Subcutaneous abdominal adipose tissue (tissue), 5 donors: ENCODE results near the gene KEAP1.

Experiments
- H3K27ac ChIP-seq: one replicate; pipeline ENCODE4 v1.7.0; 2013; ENCODE audit warnings: low read depth, mild to moderate bottlenecking, inconsistent platforms, low read length, moderate library complexity
- H3K27me3 ChIP-seq, 5 donors: one replicate each; pipeline ENCODE4 v1.7.0; 2013; ENCODE audit warnings: low read length in 5 of 5, inconsistent platforms in 1 of 5; ENCODE audit not compliant: control insufficient read depth in 5 of 5, insufficient read depth in 4 of 5
- H3K36me3 ChIP-seq, 5 donors: one replicate each; pipeline ENCODE4 v1.7.0; 2013; ENCODE audit warnings: low read length in 5 of 5; ENCODE audit not compliant: control insufficient read depth in 5 of 5, insufficient read depth in 5 of 5
- H3K4me1 ChIP-seq, 5 donors: one replicate each; pipeline ENCODE4 v1.7.0; 2013; ENCODE audit warnings: low read length in 5 of 5, mild to moderate bottlenecking in 3 of 5, moderate library complexity in 1 of 5; ENCODE audit not compliant: control insufficient read depth in 5 of 5, insufficient read depth in 5 of 5
- H3K4me3 ChIP-seq, 5 donors: one replicate each; pipeline ENCODE4 v1.7.0; 2013; ENCODE audit warnings: low read length in 5 of 5, low read depth in 1 of 5
- H3K9ac ChIP-seq, 5 donors: one replicate each; pipeline ENCODE4 v1.7.0; 2013; ENCODE audit warnings: low read length in 5 of 5, mild to moderate bottlenecking in 4 of 5, moderate library complexity in 3 of 5
- H3K9me3 ChIP-seq, 5 donors: one replicate each; pipeline ENCODE4 v1.7.0; 2013; ENCODE audit warnings: low read length in 5 of 5; ENCODE audit not compliant: control insufficient read depth in 5 of 5
- donor health status: healthy.
- donor health status: healthy.
- donor health status: healthy.
- donor health status: healthy.
- donor health status: healthy.

The KEAP1 gene

GRCh38 chr19:10501971-10502523 lies 1.1 kb downstream of the KEAP1 start:
- peaks cover 4 to 60% (median 48%) of the 10 kb centered on the region in 5 donors for H3K4me1 ChIP-seq
- peaks cover 0 to 17% (median 13%) of the 10 kb centered on the region in 5 donors for H3K36me3 ChIP-seq

GRCh38 chr19:10500247-10500592 lies 2.9 kb downstream of the KEAP1 start:
- no peak overlapping the region for H3K9ac ChIP-seq
- peaks cover 0 to 26% (median 23%) of the 10 kb centered on the region in 5 donors for H3K36me3 ChIP-seq
- H3K4me3 ChIP-seq: no peak overlapping the region
- H3K27ac ChIP-seq: peak overlapping the region; percentile 1
- no peaks in the 10 kb centered on the region for H3K9me3 ChIP-seq
- no peaks in the 10 kb centered on the region for H3K27me3 ChIP-seq
- H3K4me1 ChIP-seq: peaks cover 4 to 55% (median 49%) of the 10 kb centered on the region in 5 donors

More at GRCh38 chr19:10501971-10502523, 1.1 kb downstream of the KEAP1 start:
- peak overlapping the region; percentile 91 for H3K27ac ChIP-seq
- H3K27me3 ChIP-seq: no peaks in the 10 kb centered on the region
- H3K9me3 ChIP-seq: no peaks in the 10 kb centered on the region
- H3K9ac ChIP-seq: peak overlapping the region; percentile 63 to 97 (median 95)
- peak overlapping the region; percentile 67 to 93 (median 85) for H3K4me3 ChIP-seq

GRCh38 chr19:10499550-10500246 lies 3.5 kb downstream of the KEAP1 start:
- Histone ChIP-seq H3K27me3 (no peaks in the 10 kb centered on the region), H3K27ac (peak overlapping the region; percentile 1), H3K36me3 (peaks cover 0 to 32% (median 27%) of the 10 kb centered on the region in 5 donors), H3K4me1 (peaks cover 4 to 55% (median 49%) of the 10 kb centered on the region in 5 donors), H3K9me3 (no peaks in the 10 kb centered on the region), H3K4me3 (no peak overlapping the region), H3K9ac (no peak overlapping the region)

GRCh38 chr19:10497371-10497770 lies 5.8 kb downstream of the KEAP1 start:
- Histone ChIP-seq H3K27me3 (no peaks in the 10 kb centered on the region), H3K9me3 (no peaks in the 10 kb centered on the region), H3K27ac (no peak overlapping the region), H3K9ac (peak overlapping the region in 1 of 5 donors; percentile 30), H3K4me3 (no peak overlapping the region), H3K4me1 (peaks cover 4 to 55% (median 45%) of the 10 kb centered on the region in 5 donors), H3K36me3 (peaks cover 0 to 38% (median 31%) of the 10 kb centered on the region in 5 donors)

GRCh38 chr19:10491472-10492047 lies 11.6 kb downstream of the KEAP1 start:
- H3K9ac ChIP-seq: peak overlapping the region in 1 of 5 donors; percentile 7
- H3K9me3 ChIP-seq: no peaks in the 10 kb centered on the region
- peaks cover 0 to 61% (median 53%) of the 10 kb centered on the region in 5 donors for H3K36me3 ChIP-seq
- no peak overlapping the region for H3K4me3 ChIP-seq
- no peak overlapping the region for H3K27ac ChIP-seq
- H3K4me1 ChIP-seq: peaks cover 1 to 22% (median 18%) of the 10 kb centered on the region in 5 donors
- H3K27me3 ChIP-seq: no peaks in the 10 kb centered on the region

- no peak overlapping the region for H3K27ac ChIP-seq
Measured at GRCh38 chr19:10486551-10486950, 16.6 kb downstream of the KEAP1 start.

GRCh38 chr19:10478903-10479384 lies 24.2 kb downstream of the KEAP1 start:
- H3K9ac ChIP-seq: peak overlapping the region in 4 of 5 donors; percentile 60 to 80 (median 76)
- no peak overlapping the region for H3K27ac ChIP-seq
- H3K4me1 ChIP-seq: peaks cover 0 to 16% (median 15%) of the 10 kb centered on the region in 5 donors
- H3K27me3 ChIP-seq: no peaks in the 10 kb centered on the region
- H3K36me3 ChIP-seq: no peaks in the 10 kb centered on the region
- H3K4me3 ChIP-seq: peak overlapping the region; percentile 67 to 85 (median 71)
- H3K9me3 ChIP-seq: no peaks in the 10 kb centered on the region

More at GRCh38 chr19:10486551-10486950, 16.6 kb downstream of the KEAP1 start:
- Histone ChIP-seq H3K9me3 (no peaks in the 10 kb centered on the region), H3K4me3 (no peak overlapping the region), H3K36me3 (peaks cover 0 to 53% (median 47%) of the 10 kb centered on the region in 5 donors), H3K4me1 (peaks cover 0 to 12% (median 6%) of the 10 kb centered on the region in 5 donors), H3K27me3 (no peaks in the 10 kb centered on the region), H3K9ac (no peak overlapping the region)

- Histone ChIP-seq H3K9ac (peak overlapping the region in 1 of 5 donors; percentile 47), H3K4me1 (peaks cover 0 to 19% (median 18%) of the 10 kb centered on the region in 5 donors), H3K27me3 (no peaks in the 10 kb centered on the region), H3K36me3 (no peaks in the 10 kb centered on the region), H3K27ac (no peak overlapping the region), H3K4me3 (peak overlapping the region in 3 of 5 donors; percentile 36 to 61 (median 49)), H3K9me3 (no peaks in the 10 kb centered on the region)
Measured at GRCh38 chr19:10478476-10478875, 24.7 kb downstream of the KEAP1 start.

GRCh38 chr19:10474962-10475451 lies 28.1 kb downstream of the KEAP1 start:
- H3K27me3 ChIP-seq: no peaks in the 10 kb centered on the region
- no peak overlapping the region for H3K9ac ChIP-seq
- no peak overlapping the region for H3K27ac ChIP-seq
- H3K9me3 ChIP-seq: no peaks in the 10 kb centered on the region
- H3K36me3 ChIP-seq: no peaks in the 10 kb centered on the region
- H3K4me1 ChIP-seq: peaks cover 0 to 25% (median 24%) of the 10 kb centered on the region in 5 donors
- H3K4me3 ChIP-seq: no peak overlapping the region
